SK-N-SH treated with all-trans-retinoic acid at 6 μM for 48 hours (cell line): ENCODE data around the gene RAP2B.

Experiments
- ATAC-seq: fragments of 200-7000 bp; cut with Tn5 transposase; 3 replicates; pipeline ENCODE4 v1.9.1; 2020; ENCODE audit warnings: mild to moderate bottlenecking, moderate library complexity
- ARNTL ChIP-seq: fragments of 450-650 bp; formaldehyde crosslinking; IDR thresholded peaks from 2 replicates; pipeline ENCODE4 v1.5.0; 2020; ENCODE audit warnings: low read depth, mild to moderate bottlenecking, moderate library complexity, borderline replicate concordance
- BACH2 ChIP-seq: fragments of 250-450 bp; sonication (Bioruptor Pico); IDR thresholded peaks from 2 replicates; pipeline ENCODE4 v1.9.0; 2021; ENCODE audit warnings: mild to moderate bottlenecking, borderline replicate concordance
- CREB5 ChIP-seq: fragments of 250-450 bp; sonication (Bioruptor Pico); IDR thresholded peaks from 2 replicates; pipeline ENCODE4 v1.5.1; 2020; ENCODE audit warnings: low read depth, mild to moderate bottlenecking, moderate library complexity
- CSDC2 ChIP-seq: fragments of 250-450 bp; sonication (Bioruptor Pico); IDR thresholded peaks from 2 replicates; pipeline ENCODE4 v1.5.0; 2020; ENCODE audit warnings: mild to moderate bottlenecking, moderate library complexity
- ESRRG ChIP-seq: fragments of 250-450 bp; sonication (Bioruptor Pico); IDR thresholded peaks from 2 replicates; pipeline ENCODE4 v1.6.1; 2021; ENCODE audit warnings: mild to moderate bottlenecking
- GLIS3 ChIP-seq: fragments of 250-450 bp; sonication (Bioruptor Pico); IDR thresholded peaks from 2 replicates; pipeline ENCODE4 v1.5.0; 2020; ENCODE audit warnings: mild to moderate bottlenecking, moderate library complexity
- ISL1 ChIP-seq: fragments of 250-450 bp; sonication (Bioruptor Pico); IDR thresholded peaks from 2 replicates; pipeline ENCODE4 v2.1.2; 2022; ENCODE audit warnings: mild to moderate bottlenecking, moderate library complexity
- OSR1 ChIP-seq: fragments of 250-450 bp; sonication (Bioruptor Pico); IDR thresholded peaks from 2 replicates; pipeline ENCODE4 v1.8.0; 2022; ENCODE audit warnings: moderate library complexity, mild to moderate bottlenecking, inconsistent platforms
- PPARA ChIP-seq: fragments of 250-450 bp; sonication (Bioruptor Pico); IDR thresholded peaks from 2 replicates; pipeline ENCODE4 v1.5.0; 2020; ENCODE audit warnings: mild to moderate bottlenecking, borderline replicate concordance
- RARB ChIP-seq: fragments of 250-450 bp; sonication (Bioruptor Pico); IDR thresholded peaks from 2 replicates; pipeline ENCODE4 v1.8.0; 2021; ENCODE audit warnings: mild to moderate bottlenecking, moderate library complexity
- SNAI2 ChIP-seq: fragments of 250-450 bp; sonication (Bioruptor Pico); IDR thresholded peaks from 2 replicates; pipeline ENCODE4 v1.5.0; 2020; ENCODE audit warnings: mild to moderate bottlenecking, moderate library complexity
- TOX ChIP-seq: fragments of 250-450 bp; sonication (Bioruptor Pico); IDR thresholded peaks from 2 replicates; pipeline ENCODE4 v1.8.0; 2021; ENCODE audit warnings: mild to moderate bottlenecking, moderate library complexity, borderline replicate concordance
- ZC3H10 ChIP-seq: fragments of 250-450 bp; sonication (Bioruptor Pico); IDR thresholded peaks from 2 replicates; pipeline ENCODE4 v1.5.1; 2021; ENCODE audit warnings: mild to moderate bottlenecking, moderate library complexity
- ZFP3 ChIP-seq: fragments of 250-450 bp; sonication (Bioruptor Pico); IDR thresholded peaks from 2 replicates; pipeline ENCODE4 v1.5.0; 2020; ENCODE audit warnings: mild to moderate bottlenecking, moderate library complexity
- ZFP30 ChIP-seq: fragments of 450-650 bp; formaldehyde crosslinking; IDR thresholded peaks from 2 replicates; pipeline ENCODE4 v1.5.0; 2022; ENCODE audit warnings: mild to moderate bottlenecking, moderate library complexity
- ZNF565 ChIP-seq: fragments of 450-650 bp; formaldehyde crosslinking; conservative IDR thresholded peaks from 2 replicates; pipeline ENCODE4 v1.5.0; 2020; ENCODE audit warnings: low read depth, mild to moderate bottlenecking, moderate library complexity
- ZNF8 ChIP-seq: fragments of 450-650 bp; formaldehyde crosslinking; IDR thresholded peaks from 2 replicates; pipeline ENCODE4 v1.5.0; 2020; ENCODE audit warnings: mild to moderate bottlenecking, moderate library complexity
- TF ChIP-seq, protein P1 (sequence below): fragments of 250-450 bp; sonication (Bioruptor Pico); IDR thresholded peaks from 2 replicates; pipeline ENCODE4 v1.8.0; 2020; ENCODE audit warnings: mild to moderate bottlenecking, moderate library complexity, borderline replicate concordance
- TF ChIP-seq, protein P2 (sequence below): fragments of 250-450 bp; sonication (Bioruptor Pico); IDR thresholded peaks from 2 replicates; pipeline ENCODE4 v1.5.0; 2020; ENCODE audit warnings: mild to moderate bottlenecking, moderate library complexity
- TF ChIP-seq, protein P3 (sequence below): fragments of 250-450 bp; sonication (Bioruptor Pico); IDR thresholded peaks from 2 replicates; pipeline ENCODE4 v1.5.1; 2021; ENCODE audit warnings: mild to moderate bottlenecking, moderate library complexity

The RAP2B gene

DNA sequence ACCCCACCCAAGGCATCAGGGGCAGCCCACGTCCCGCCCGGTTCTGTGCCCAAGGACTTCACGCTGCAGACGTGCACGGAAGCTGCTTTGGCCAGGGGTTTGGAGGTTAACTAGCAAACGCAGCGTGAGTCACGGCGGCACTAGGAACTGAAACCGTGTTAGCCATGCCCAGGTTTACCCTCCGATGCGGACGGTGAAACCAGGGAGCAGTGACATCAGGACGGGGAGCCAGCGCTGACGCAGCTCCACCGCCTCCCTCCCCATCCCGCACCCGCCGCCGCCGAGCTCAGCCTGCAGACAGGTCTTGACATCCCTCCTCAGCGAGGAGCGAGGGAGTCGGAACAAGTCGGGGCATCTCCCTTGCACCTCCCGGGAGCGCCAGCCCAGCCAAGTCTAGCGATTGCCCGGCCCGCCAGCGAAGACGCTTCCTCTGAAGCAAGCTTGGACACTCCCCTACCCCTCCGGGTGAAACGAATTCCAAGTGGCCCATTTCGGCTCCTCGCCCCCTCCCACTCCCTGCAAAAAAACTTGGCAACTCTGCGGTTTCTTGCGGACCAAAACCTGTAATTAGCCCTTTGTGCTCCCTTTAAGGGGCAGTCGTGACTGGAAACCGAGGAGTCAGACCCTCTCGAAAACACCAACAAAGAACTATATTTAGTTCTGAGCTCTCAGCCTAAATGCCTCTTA, 1.4 kb upstream of the RAP2B start:
- TF ChIP-seq TOX (CRISPR knock-in tag) (no peak), ZFP3 (CRISPR knock-in tag) (no peak), ZC3H10 (CRISPR knock-in tag) (no peak), PPARA (CRISPR knock-in tag) (no peak), BACH2 (no peak), ZFP30 (CRISPR knock-in tag) (no peak), OSR1 (no peak)
- TF ChIP-seq, protein P1, sequence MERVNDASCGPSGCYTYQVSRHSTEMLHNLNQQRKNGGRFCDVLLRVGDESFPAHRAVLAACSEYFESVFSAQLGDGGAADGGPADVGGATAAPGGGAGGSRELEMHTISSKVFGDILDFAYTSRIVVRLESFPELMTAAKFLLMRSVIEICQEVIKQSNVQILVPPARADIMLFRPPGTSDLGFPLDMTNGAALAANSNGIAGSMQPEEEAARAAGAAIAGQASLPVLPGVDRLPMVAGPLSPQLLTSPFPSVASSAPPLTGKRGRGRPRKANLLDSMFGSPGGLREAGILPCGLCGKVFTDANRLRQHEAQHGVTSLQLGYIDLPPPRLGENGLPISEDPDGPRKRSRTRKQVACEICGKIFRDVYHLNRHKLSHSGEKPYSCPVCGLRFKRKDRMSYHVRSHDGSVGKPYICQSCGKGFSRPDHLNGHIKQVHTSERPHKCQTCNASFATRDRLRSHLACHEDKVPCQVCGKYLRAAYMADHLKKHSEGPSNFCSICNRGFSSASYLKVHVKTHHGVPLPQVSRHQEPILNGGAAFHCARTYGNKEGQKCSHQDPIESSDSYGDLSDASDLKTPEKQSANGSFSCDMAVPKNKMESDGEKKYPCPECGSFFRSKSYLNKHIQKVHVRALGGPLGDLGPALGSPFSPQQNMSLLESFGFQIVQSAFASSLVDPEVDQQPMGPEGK (CRISPR knock-in tag) = peak; percentile 14; the same call in 1 of the 2 replicates
- TF ChIP-seq, all 23 proteins: peak for 1
- ATAC-seq = peak; percentile 54

DNA sequence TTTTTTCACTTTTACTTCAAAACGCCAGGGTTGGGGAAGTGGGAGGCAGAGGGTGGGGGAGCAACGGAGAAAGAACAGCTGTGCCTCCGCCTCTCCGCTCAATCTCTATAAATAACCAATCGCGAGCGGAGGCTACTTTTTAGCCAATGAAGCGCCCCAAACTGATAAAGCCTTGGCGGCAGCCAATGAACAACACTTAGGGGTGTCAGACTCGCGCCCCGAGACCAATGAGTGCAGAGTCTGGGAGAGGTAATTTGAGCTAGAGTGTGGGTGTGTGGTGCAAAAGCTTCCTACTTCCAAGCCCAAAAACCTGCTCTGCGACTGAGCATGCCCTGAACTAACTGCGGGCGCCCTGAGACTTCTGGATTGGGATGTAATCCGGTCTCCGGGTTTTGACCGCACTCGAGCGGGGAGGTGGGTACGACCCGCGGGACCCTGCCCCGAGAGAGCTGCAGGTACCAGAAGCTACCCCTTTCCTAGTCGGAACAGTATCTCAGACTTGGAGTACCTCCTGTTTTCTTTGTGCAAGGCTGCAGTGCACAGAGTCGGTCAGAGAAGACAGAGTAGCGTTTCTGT, 800 bp upstream of the RAP2B start:
- ATAC-seq = peak; percentile 87
- no peak for TF ChIP-seq ISL1 (CRISPR knock-in tag)
- TF ChIP-seq, protein P2, sequence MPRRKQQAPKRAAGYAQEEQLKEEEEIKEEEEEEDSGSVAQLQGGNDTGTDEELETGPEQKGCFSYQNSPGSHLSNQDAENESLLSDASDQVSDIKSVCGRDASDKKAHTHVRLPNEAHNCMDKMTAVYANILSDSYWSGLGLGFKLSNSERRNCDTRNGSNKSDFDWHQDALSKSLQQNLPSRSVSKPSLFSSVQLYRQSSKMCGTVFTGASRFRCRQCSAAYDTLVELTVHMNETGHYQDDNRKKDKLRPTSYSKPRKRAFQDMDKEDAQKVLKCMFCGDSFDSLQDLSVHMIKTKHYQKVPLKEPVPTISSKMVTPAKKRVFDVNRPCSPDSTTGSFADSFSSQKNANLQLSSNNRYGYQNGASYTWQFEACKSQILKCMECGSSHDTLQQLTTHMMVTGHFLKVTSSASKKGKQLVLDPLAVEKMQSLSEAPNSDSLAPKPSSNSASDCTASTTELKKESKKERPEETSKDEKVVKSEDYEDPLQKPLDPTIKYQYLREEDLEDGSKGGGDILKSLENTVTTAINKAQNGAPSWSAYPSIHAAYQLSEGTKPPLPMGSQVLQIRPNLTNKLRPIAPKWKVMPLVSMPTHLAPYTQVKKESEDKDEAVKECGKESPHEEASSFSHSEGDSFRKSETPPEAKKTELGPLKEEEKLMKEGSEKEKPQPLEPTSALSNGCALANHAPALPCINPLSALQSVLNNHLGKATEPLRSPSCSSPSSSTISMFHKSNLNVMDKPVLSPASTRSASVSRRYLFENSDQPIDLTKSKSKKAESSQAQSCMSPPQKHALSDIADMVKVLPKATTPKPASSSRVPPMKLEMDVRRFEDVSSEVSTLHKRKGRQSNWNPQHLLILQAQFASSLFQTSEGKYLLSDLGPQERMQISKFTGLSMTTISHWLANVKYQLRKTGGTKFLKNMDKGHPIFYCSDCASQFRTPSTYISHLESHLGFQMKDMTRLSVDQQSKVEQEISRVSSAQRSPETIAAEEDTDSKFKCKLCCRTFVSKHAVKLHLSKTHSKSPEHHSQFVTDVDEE (CRISPR knock-in tag) = peak; percentile 51; the same call in 1 of the 2 replicates
- TF ChIP-seq SNAI2 = no peak
- no peak for TF ChIP-seq PPARA (CRISPR knock-in tag)
- TF ChIP-seq OSR1 = no peak
- 0 out of 2 replicates have a peak, but pooled peaks have one; percentile 20 for TF ChIP-seq CSDC2 (CRISPR knock-in tag)
- 0 out of 2 replicates have a peak, but pooled peaks have one; percentile 9 for TF ChIP-seq ZNF8 (CRISPR knock-in tag)
- TF ChIP-seq ARNTL (CRISPR knock-in tag) = no peak
- TF ChIP-seq CREB5 = no peak
- TF ChIP-seq, protein P1 (CRISPR knock-in tag) = peak; percentile 5; the same call in 1 of the 2 replicates
- no peak for TF ChIP-seq ESRRG

- no peak; the same call in 2 of the 3 replicates for ATAC-seq
- TF ChIP-seq TOX (CRISPR knock-in tag) (no peak), RARB (CRISPR knock-in tag) (no peak), CREB5 (no peak), ZNF8 (CRISPR knock-in tag) (no peak), ZNF565 (CRISPR knock-in tag) (no peak), GLIS3 (CRISPR knock-in tag) (no peak), OSR1 (no peak), ESRRG (no peak), ARNTL (CRISPR knock-in tag) (no peak), SNAI2 (no peak), ZFP3 (CRISPR knock-in tag) (no peak)
- TF ChIP-seq, protein P2 (CRISPR knock-in tag) = no peak
- TF ChIP-seq, protein P3, sequence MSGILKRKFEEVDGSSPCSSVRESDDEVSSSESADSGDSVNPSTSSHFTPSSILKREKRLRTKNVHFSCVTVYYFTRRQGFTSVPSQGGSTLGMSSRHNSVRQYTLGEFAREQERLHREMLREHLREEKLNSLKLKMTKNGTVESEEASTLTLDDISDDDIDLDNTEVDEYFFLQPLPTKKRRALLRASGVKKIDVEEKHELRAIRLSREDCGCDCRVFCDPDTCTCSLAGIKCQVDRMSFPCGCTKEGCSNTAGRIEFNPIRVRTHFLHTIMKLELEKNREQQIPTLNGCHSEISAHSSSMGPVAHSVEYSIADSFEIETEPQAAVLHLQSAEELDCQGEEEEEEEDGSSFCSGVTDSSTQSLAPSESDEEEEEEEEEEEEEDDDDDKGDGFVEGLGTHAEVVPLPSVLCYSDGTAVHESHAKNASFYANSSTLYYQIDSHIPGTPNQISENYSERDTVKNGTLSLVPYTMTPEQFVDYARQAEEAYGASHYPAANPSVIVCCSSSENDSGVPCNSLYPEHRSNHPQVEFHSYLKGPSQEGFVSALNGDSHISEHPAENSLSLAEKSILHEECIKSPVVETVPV = no peak
Measured at GRCh38 chr3:153162513-153163392, 727 bp downstream of the RAP2B start.
